Astrocyte of the spinal cord (primary cell): ENCODE measurements around the gene SNTB2.
"Not testable (repeated sequence)": the region's sequence is repeated elsewhere in the genome, so short reads cannot be mapped to it uniquely, and the experiment has no call there.

Experiments
- DNase-seq: peaks from one replicate; pipeline ENCODE4 v3.0.0; 2011; ENCODE audit warnings: low read depth, low spot score
- H3K4me3 ChIP-seq: 2 replicates; pipeline ENCODE4 v1.5.1; 2011; ENCODE audit warnings: low read depth, mild to moderate bottlenecking, low read length, moderate library complexity
- CTCF ChIP-seq: IDR thresholded peaks from 2 replicates; pipeline ENCODE4 v1.5.1; 2012; ENCODE audit warnings: low read depth, mild to moderate bottlenecking, low read length, inconsistent platforms
- in situ Hi-C: cut with HindIII; loops from 2 replicates; pipeline ENCODE4 v1.10.0; 2017; ENCODE audit warnings: low sequenced_read_pairs

Gene SNTB2

GRCh38 chr16:69293401-69293800 lies 106.4 kb downstream of the SNTB2 start:
- no peak for DNase-seq
- no peak overlapping the region for H3K4me3 ChIP-seq
- no peak for TF ChIP-seq CTCF
- in situ Hi-C loops, result no loop called here

DNA sequence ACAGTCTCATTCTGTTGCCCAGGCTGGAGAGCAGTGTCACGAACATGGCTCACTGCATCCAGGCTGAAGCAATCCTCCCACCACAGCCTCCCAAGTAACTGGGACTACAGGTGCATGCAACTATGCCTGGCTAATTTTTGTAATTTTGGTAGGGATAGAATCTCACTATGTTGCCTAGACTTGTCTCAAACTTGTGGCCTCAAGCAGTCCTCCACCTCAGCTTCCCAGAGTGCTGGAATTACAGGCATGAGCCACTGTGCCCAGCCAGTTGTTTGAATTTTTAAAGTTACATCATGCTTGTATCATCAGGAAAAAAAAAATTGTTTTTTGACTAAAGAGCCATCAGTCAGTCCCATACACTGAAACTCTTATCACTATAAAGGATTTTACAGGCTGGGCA lies 107.1 kb downstream of the SNTB2 start:
- no peak overlapping the region for H3K4me3 ChIP-seq
- in situ Hi-C loops, result no loop called here
- DNase-seq, result no peak
- no peak for TF ChIP-seq CTCF

- in situ Hi-C loops, H3K4me3 ChIP-seq, DNase-seq: not testable (repeated sequence)
Observed at GRCh38 chr16:69296771-69297170, 109.8 kb downstream of the SNTB2 start.

GRCh38 chr16:69298261-69298660 lies 111.3 kb downstream of the SNTB2 start:
- DNase-seq, result no peak
- TF ChIP-seq CTCF, result no peak
- in situ Hi-C loops, result no loop called here
- no peak overlapping the region for H3K4me3 ChIP-seq

DNA sequence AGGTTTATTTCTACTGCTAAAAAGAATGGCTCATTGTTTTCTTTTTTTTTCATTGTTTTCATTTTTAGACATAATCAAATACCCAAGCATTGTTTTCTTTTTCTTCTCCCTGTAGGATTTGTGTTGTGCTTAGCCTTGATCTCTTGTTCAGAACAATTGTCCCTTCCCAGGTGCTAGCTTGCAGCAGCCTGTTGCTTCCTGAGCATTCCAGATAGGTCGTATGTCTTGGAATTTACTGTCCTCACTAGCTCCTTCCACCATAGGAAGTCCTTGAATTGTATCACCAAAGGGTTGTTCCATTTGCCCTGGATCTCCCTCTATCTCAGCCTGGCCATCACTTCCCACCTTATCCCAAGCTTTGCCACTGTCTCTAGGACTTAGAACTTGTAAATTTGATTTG lies 114.2 kb downstream of the SNTB2 start:
- DNase-seq, result no peak
- no peak overlapping the region for H3K4me3 ChIP-seq
- TF ChIP-seq CTCF, result no peak
- in situ Hi-C loops, result no loop called here

- no peak for DNase-seq
- in situ Hi-C loops, result no loop called here
Observed at GRCh38 chr16:69301861-69302260, 114.9 kb downstream of the SNTB2 start.

GRCh38 chr16:69302301-69302700 lies 115.3 kb downstream of the SNTB2 start:
- in situ Hi-C loops, result no loop called here
- no peak for TF ChIP-seq CTCF
- DNase-seq, result no peak
- H3K4me3 ChIP-seq, result no peak overlapping the region

More at GRCh38 chr16:69301861-69302260, 114.9 kb downstream of the SNTB2 start:
- no peak overlapping the region for H3K4me3 ChIP-seq
- no peak for TF ChIP-seq CTCF
